Ishikawa (cell line): ENCODE measurements around the gene CDC25C.

Experiments
- CEBPB ChIP-seq: IDR thresholded peaks from 2 replicates; pipeline ENCODE4 v1.6.1; 2012
- CREB1 ChIP-seq: IDR thresholded peaks from 2 replicates; pipeline ENCODE4 v1.6.1; 2012; ENCODE audit warnings: low read depth
- EGR1 ChIP-seq: IDR thresholded peaks from 2 replicates; pipeline ENCODE4 v1.6.1; 2012
- EP300 ChIP-seq: IDR thresholded peaks from 2 replicates; pipeline ENCODE4 v1.6.1; 2012; ENCODE audit warnings: borderline replicate concordance
- FOXM1 ChIP-seq: IDR thresholded peaks from 2 replicates; pipeline ENCODE4 v1.6.1; 2012; ENCODE audit warnings: low read depth, borderline replicate concordance
- MAX ChIP-seq: IDR thresholded peaks from 2 replicates; pipeline ENCODE4 v1.6.1; 2012
- NFIC ChIP-seq: IDR thresholded peaks from 2 replicates; pipeline ENCODE4 v1.6.1; 2012
- RAD21 ChIP-seq: IDR thresholded peaks from 2 replicates; pipeline ENCODE4 v1.6.1; 2012; ENCODE audit warnings: low read depth
- REST ChIP-seq: IDR thresholded peaks from 2 replicates; pipeline ENCODE4 v1.6.1; 2012; ENCODE audit warnings: low read depth, mild to moderate bottlenecking
- TAF1 ChIP-seq: IDR thresholded peaks from 2 replicates; pipeline ENCODE4 v1.6.1; 2012; ENCODE audit warnings: low read depth, mild to moderate bottlenecking
- TCF12 ChIP-seq: IDR thresholded peaks from 2 replicates; pipeline ENCODE4 v1.6.1; 2012; ENCODE audit warnings: low read depth
- TEAD4 ChIP-seq: IDR thresholded peaks from 2 replicates; pipeline ENCODE4 v1.6.1; 2012
- YY1 ChIP-seq: IDR thresholded peaks from 2 replicates; pipeline ENCODE4 v1.6.1; 2012; ENCODE audit warnings: low read depth
- ZBTB7A ChIP-seq: IDR thresholded peaks from 2 replicates; pipeline ENCODE4 v1.6.1; 2012; ENCODE audit warnings: low read depth
- TF ChIP-seq, protein P1 (sequence below): IDR thresholded peaks from 2 replicates; pipeline ENCODE4 v1.6.1; 2012

The CDC25C gene

DNA sequence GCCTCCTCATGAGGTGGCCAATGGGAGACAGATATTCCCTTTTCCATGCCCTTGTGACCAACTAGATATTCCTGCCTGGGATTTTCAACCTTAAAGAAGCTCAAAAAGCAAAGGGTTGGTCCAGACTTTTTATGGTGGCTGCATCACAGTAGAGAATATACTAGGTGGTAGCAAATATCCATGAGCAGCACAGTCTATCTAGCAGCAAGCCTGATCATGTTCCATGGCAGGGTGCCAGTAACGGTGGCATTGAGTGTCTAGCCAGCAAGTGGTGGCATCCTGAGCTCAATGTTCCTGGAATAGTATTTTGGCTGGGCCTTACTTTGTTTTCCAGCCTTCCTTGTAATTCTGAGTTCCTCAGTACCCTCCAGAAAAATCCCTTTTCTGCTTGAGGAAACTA lies 25.8 kb downstream of the CDC25C start:
- no peak for TF ChIP-seq REST
- TF ChIP-seq NFIC: peak; percentile 42

- no peak for TF ChIP-seq ZBTB7A
- no peak for TF ChIP-seq TAF1
- no peak for TF ChIP-seq RAD21
Observed at GRCh38 chr5:138303372-138303771, 28.2 kb downstream of the CDC25C start.

GRCh38 chr5:138289296-138289695 lies 42.3 kb downstream of the CDC25C start:
- no peak for TF ChIP-seq CEBPB
- no peak for TF ChIP-seq EP300
- no peak for TF ChIP-seq RAD21
- no peak for TF ChIP-seq TEAD4
- no peak for TF ChIP-seq CREB1
- TF ChIP-seq NFIC: no peak
- no peak for TF ChIP-seq ZBTB7A
- no peak for TF ChIP-seq TAF1
- TF ChIP-seq FOXM1: no peak
- no peak for TF ChIP-seq REST
- TF ChIP-seq TCF12: no peak
- TF ChIP-seq YY1: no peak
- no peak for TF ChIP-seq MAX
- TF ChIP-seq, protein P1, sequence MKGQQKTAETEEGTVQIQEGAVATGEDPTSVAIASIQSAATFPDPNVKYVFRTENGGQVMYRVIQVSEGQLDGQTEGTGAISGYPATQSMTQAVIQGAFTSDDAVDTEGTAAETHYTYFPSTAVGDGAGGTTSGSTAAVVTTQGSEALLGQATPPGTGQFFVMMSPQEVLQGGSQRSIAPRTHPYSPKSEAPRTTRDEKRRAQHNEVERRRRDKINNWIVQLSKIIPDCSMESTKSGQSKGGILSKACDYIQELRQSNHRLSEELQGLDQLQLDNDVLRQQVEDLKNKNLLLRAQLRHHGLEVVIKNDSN: no peak
- no peak for TF ChIP-seq EGR1

DNA sequence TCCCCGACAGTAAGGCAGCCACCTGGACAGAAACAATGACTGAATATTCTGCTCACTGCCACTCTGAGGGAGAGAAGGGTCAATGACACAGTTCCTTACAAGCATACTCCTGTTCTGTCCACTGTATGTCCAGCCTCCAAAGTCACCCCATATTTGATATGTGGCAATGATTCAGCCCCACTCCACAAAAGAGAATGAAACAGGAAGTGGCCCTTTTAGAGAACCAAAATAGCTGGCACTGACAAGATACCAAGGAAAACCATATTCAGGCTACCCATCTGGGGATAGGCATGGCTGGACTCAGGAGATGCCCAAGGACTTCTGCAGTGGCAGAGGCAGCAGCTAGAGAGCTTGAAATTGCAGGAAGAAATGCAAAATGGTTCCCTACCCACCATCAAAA lies 44.4 kb downstream of the CDC25C start:
- TF ChIP-seq MAX: no peak
- no peak for TF ChIP-seq EP300
- no peak for TF ChIP-seq REST
- TF ChIP-seq YY1: no peak
- TF ChIP-seq CEBPB: no peak
- TF ChIP-seq RAD21: no peak
- no peak for TF ChIP-seq TAF1
- TF ChIP-seq, protein P1: no peak
- no peak for TF ChIP-seq EGR1
- TF ChIP-seq TEAD4: no peak
- TF ChIP-seq ZBTB7A: no peak
- no peak for TF ChIP-seq FOXM1
- no peak for TF ChIP-seq NFIC
- no peak for TF ChIP-seq TCF12
- TF ChIP-seq CREB1: no peak

GRCh38 chr5:138282920-138283742 lies 48.5 kb downstream of the CDC25C start:
- TF ChIP-seq RAD21: peak; percentile 82
- TF ChIP-seq REST: no peak
- TF ChIP-seq CREB1: no peak
- TF ChIP-seq FOXM1: no peak
- TF ChIP-seq TEAD4: peak; percentile 69
- peak; percentile 80 for TF ChIP-seq MAX
- TF ChIP-seq, protein P1: 0 out of 2 replicates have a peak, but pooled peaks have one; percentile 11
- no peak for TF ChIP-seq YY1
- TF ChIP-seq EGR1: no peak
